GM18511 (cell line): Measurements from ENCODE around the gene SPATA31E1.
"Not testable (repeated sequence)": the region's sequence is repeated elsewhere in the genome, so short reads cannot be mapped to it uniquely, and the experiment has no call there.

Experiments used
- ATAC-seq: cut with Tn5 transposase; IDR thresholded peaks from one replicate; pipeline ENCODE4 v1.9.1; 2021; ENCODE audit warnings: mild to moderate bottlenecking, moderate library complexity; ENCODE audit not compliant: unreplicated experiment

SPATA31E1 gene

DNA sequence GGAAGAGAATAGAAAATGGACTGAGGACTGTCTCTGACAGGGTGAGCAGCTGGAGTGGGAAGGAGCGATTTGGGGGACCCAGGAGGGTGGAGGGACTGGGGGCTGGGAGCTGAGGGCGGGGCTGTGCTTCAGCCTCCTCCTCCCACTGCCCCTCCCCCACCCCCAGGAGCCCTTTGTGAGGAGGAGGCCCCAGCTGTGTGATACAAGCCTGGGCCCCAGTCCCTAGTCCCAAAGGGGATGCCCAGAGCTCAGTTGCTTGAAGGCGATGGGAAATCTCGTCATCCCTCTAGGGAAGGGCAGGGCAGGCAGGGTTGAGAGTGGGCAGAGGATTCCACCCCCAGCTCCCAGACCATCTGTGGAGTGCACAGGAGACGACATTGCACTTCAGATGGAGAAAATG is at the start of gene SPATA31E1:
TSS of gene SPATA31E1 (plus strand) at position 251 of the 400 bp plus-strand sequence. CDS start at position 266, 15 bp downstream.
- no peak for ATAC-seq

DNA sequence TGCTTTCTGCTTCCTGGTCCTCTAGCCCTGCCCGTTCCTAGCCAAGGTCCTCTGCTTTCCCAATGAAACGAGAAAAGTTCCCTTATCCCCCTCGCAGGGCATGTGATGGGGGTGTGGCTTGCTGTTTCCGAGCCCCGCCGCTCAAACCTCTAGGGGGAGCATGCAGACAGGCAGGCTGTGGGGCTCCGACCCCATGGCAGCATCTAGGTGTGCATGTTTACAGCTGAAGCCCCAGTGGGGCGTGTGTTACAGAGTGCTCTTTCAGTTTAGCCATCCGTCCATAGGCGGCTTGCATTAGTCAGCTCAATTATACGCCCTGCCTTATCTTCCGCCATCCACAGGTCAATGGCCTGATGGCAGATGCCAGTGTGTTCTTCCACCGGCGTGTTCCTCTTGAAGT is 48.3 kb upstream of the SPATA31E1 start:
- no peak for ATAC-seq

DNA sequence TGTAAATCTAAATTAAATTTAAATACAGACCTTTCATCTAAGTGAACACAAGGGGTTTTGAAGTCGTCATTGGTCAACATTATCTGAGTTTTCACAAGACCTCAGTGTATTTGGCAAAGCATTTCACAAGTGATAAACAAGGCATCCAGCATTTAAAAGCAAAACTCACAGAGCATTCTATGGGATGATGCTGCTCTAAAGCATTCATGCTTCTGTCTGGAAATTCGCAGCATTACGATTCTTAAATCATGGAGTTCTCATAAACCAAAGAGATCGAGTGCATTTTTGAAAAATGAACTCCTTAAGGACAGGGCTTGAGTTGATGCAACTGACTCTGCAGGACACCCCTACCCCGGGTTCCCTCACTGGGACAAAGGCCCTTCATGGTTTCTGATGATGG is 46.1 kb upstream of the SPATA31E1 start:
- ATAC-seq = no peak

DNA sequence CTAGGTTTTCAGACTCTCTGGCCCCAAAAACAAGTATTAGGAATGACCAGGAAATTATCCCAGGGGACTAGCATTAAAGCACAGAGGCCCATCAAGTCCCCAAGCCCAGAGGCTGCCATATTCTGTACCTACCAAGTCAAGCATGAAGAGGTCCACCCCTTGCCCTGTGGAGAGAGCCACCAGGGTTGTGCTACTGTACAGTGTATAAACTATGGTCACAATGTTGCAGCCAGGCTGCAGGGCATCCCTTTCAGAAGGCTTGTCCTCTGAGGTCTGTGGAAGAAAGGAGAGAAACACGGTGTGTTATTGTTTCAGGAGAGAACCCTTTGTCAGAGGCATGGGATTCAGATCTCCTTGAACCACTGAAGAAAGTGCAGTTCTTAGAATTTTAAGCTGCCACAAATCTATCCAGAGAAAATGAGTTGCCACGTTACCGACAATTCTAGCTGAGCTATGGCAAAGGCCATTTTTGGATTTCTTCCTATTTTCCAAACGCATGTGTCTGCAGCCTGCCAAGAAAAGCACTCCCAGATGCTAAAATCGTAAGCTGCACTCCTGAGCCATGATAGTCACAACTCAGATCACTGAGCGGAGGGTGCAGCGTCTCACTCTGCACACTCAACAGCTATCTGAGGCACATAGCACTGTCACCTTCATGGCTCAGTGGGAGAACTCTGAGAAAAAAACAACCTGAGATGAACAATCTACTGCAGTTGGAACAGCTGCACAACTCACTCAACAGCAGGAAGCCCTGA is 45.5 kb upstream of the SPATA31E1 start:
- ATAC-seq = no peak

DNA sequence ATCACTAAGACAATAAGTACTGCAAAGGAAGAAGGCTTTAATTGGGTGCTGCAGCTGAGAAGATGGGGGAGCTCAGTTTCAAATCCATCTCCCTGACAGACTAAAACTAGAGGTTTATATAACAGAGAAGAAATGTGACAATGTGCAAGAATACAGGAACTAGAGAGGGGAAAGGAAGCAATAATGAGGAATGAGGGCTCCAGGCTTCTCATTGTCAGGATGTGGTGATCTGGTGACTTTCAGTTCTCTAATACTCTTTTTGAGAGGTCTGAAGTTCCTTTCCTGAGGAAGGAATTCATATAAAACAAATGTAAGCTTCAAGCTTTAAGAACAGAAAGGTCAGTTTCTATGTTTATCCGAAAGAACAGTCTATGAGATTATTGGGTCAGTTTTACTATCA is 42.5 kb upstream of the SPATA31E1 start:
- no peak for ATAC-seq

DNA sequence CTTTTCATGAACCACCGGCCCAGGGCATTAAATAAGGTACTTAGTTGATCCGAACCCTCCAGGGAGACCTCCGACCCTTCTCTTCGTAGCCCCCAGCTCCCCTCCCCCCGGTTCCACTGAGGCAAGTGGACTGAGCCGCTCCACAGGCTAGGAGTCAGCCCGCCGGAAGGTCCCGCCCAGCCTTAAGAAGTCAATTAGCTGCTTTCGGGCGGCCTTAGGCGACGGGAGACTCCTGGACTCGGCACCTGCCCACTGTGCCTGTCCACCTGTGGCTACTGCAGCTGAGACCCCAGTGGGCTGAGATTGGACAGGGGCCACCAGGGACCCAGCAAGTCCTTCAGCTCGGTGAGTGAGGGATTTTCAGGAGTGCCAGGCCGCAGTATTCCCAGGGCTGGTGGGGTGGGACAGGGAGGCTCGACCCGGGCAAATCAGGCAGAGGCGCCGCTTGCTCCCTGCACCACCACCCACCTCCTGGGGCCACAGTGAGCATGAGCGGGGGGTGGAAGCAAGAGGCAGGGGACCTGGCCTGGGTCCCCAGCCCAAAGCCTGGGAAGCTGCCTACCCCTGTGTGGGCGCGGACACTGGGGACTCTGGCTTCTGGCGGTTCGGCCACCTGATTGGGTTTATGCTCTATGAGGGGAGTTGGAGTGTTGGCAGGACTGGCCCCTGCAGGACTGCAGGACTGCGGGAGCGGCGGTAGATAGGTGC is 39.6 kb upstream of the SPATA31E1 start:
- ATAC-seq = no peak

DNA sequence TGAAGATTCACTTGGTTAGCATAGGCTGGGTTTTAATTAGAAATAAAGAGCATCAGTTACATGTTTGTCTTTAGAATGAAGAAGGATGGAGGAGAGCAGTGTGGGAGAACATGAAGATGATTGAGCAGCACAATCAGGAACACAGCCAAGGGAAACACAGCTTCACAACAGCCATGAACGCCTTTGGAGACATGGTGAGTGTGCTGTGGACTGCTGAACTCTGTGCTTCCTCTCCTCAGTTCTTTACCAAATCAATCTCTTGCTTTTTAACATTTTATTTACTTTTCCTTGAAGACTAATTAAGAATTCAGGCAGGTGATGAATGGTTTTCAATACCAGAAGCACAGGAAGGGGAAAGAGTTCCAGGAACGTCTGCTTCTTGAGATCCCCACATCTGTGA is 38.2 kb upstream of the SPATA31E1 start:
- no peak for ATAC-seq

DNA sequence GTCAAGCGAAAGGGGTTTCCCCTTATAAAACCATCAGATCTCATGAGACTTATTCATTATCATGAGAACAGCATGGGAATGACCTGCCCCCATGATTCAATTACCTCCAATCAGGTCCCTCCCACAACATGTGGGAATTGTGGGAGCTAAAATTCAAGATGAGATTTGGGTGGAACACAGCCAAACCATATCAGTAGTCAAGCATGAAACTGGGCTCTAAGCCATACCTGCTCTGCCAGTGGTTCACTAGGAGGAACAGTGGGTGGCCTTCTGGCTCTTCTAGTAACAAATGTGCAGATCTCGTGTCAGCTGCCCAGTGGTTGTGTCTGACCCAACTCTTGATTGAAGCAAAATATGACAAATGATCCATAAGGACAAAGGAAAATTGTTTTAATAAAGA is 34.9 kb upstream of the SPATA31E1 start:
- ATAC-seq = not testable (repeated sequence)

DNA sequence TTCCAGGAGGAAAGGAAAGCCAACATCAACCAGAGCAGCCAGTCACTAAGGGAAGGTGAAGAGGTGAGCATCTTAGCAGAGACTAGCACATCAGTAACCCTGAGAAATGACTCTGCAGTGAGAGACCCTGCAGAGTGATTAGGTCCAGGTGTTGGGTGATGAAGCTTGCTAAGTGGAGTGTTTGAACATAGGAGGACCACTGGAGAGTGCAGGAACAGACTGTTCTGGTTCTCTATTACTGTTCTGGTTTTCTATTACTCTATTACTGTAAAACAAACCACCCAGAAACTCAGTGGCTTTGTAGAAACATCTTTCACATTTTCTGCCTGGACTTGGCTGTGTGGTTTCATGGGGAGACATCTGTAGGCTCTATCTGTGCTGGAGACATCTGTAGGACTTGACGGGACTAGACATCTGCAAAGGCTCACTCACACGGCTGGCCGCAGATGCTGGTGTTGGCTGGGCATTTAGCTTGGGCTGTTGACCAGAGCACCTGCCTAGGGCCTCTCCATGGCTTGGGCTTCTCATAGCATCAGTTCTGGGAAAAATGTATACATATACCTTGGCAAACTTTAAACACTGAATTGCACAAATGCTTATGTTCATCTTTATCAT is 33.4 kb upstream of the SPATA31E1 start:
- ATAC-seq = no peak

DNA sequence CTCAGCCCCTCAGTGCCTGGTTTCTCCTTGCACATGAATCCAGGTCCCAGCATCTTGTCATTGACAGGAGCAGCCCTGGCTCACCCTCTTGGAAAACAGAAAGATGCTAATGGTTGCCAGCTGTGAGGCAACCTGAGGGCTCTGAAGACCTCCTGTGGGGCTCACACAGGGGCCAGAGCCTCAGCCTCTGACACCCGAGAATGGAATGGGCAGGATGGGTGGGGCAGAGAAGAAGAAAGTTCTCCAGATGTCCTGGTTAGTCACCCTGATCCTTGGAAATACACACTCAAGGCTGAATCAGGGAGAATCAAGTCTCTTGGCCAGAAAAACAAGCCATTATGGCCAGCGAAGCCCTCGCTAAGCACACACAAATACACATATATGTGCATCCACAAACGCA is 32.3 kb upstream of the SPATA31E1 start:
- no peak for ATAC-seq

DNA sequence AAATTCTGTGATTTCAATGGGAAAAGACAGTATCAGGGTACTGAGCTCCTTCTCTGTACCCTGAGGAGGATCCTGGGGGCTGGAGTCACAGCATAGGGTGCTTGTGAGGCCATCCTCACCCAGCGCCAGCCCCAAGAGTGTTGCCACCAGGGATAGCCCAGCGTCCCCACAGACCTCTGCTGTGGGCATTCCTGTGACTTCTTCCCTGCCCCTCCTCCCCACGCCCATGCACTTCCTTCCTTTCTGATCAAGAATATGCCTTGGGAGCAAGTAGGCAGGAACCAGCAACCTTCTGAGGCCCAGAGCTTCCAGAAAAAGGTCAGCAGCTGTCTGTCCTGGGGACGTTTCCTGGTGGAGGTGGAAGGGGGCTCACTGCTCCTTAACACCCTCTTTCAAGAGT is 31.5 kb upstream of the SPATA31E1 start:
- ATAC-seq = not testable (repeated sequence)

DNA sequence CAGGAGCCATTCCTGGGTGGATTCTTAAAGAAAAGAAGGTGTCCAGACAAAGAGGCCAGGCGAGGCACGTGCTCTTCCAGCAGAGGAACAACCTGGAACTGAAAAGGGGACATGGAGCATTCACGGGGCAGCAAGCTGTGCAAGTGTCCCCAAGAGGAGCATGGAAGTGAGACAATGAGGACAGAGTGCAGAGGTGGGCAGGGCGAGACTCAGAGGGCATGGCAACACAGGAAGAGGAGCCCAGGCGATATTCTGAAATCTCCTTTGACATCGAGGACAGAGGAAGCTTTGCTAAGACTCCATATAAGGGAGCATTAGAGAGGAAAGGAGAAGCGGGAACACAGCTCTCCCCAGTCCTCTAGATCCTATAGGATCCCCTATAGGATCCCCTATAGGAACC is 29.4 kb upstream of the SPATA31E1 start:
- ATAC-seq = no peak

DNA sequence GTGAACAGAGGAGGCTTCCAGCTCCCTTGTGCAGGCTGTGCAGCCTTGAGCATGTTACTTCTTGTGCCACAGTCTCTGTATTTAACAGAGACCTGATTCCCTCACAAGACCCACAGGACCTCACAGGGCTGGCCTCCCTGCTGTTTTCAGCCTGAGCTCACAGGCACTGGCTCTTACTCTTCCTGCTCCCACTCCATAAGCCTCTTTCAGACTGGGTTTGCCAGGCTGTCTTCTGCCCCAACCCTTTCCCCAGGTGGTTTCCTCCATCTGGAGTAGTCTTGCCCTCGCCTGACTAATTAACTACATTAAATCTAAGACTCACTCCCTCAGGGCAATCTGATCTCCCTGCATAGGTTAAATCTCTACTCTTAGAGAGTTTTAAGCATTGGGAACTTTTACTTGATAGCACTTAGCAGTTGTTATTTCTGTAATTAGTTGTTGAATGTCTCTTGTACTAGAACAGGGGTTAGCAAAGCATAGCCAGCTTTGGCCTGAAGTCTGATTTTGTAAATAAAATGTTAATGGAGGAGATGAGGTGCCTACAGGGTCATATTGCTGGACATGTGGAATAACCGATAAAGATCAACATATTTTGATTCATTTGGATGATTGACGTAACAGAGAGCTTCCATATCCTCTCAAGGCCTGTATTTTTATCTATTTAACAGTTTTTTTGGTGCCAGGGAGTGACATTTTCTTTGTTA is 28.6 kb upstream of the SPATA31E1 start:
- ATAC-seq = no peak

DNA sequence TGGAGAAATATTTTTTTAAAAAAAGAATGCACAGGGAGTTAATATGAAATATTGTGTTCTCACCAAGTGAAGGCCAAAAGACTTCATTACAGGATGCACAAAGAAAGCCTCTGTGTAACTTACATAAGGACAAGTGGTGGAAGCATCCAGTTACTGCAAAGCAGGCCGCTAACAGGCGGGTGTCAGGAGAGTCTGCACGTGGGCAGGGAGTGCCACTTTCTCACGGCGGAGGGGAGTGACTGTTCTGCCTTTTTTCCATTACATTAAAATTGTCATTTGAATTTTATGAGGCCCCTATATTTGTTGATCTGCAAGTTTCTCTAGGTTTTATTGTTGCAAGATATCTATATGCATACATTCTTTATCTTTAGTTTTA is 28.1 kb upstream of the SPATA31E1 start:
- ATAC-seq = no peak

DNA sequence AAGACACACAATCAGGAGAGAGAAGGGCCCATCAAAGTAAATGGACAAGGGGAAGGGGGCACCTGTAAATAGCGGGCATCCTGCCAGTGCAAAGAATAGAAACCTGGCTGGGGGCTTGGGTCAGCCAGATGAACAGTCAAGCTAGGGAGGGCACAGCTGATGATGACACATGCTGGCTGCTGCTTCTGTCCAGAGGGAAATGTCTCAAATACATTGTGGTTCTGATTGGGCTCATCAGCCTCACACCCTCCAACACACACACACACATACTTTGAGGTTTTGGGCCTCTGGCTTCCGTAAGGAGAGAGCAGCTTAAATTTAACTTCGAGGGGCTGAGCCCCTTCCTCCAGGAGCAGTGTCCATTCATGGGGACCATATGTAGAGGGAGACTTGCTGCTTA is 27.6 kb upstream of the SPATA31E1 start:
- no peak for ATAC-seq

DNA sequence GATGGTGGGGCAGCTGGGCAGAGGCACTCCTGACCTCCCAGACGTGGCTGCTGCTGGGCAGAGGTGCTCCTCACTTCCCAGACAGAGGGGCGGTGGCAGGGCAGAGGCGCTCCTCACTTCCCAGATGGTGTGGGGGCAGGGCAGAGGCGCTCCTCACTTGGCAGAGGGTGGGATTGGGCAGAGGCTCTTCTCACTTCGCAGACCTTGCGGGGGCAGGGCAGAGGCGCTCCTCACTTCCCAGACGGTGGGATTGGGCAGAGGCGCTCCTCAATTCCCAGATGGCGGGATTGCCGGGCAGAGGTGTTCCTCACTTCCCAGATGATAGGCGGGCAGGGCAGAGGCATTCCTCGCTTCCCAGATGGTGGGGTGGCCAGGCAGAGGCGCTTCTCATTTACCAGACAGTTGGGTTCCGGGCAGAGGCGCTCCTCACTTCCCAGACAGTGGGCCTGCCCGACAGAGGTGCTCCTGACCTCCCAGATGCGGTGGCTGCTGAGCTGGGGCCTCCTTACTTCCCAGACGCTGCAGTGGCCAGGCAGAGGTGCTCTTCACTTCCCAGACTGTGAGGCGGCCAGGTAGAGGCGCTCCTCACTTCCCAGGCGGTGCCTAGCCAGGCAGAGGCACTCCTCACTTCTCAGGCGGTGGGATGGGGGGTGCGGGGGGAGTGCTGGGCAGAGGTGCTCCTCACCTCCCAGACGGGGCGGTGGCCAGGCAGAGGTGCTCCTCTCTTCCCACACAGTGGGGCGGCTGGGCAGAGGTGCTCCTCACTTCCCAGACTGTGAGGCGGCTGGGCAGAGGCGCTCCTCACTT is 25.3 kb upstream of the SPATA31E1 start:
- no peak for ATAC-seq

DNA sequence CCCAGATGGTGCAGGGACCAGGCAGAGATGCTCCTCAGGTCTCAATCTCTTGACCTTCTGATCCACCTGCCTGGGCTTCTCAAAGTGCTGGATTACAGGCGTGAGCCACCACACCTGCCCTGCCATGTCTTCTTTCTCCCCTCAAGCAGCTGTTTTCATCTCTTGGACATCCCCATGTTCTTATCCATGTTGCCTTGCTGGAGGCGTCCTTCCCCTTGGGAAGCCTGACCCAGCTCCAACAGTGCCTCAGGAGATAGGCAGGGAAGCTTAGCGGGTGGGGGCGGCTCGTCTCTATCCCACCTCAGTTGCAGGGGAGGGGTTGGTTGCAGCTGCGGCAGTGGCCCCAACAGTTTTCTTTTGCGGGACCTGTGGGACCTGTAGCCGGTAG is 24.7 kb upstream of the SPATA31E1 start:
- no peak for ATAC-seq

DNA sequence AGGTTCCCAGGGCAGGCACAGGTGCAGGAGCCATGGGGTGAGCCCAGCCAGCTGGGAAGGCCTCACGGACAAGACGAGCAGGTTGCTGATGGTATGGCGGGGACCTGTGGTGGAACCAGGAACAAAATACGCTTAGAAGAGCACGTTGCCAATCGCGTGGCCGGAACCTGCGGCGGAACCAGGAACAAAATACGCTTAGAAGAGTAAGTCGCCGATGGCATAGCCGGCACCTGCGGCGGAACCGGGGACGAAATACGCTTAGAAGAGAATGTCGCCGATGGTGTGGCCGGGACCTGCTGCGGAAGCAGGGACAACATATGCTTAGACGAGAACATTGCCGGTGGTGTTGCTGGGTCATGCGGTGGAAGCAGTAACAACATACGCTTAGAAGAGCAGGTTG is 23.5 kb upstream of the SPATA31E1 start:
- ATAC-seq = no peak

DNA sequence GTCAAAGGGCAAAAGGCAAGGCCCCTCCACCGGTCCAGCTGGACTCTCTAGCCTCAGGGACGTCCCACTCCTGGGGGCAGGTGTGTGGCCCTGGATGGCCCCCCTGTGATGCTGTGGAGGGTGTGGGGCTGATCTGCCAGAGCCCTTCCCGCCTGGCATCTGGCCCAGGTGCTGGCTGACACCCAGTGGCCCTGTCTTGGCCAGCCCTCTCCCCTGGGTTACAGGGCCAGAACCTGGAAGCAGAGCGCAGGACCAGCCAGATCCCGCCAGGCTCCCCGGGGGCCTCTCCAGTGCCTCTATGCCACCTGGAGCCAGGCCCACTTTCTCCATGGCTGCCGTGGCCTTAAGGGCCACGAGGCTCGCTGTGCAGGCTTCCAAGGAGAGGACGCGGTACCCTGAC is 22.9 kb upstream of the SPATA31E1 start:
- ATAC-seq = no peak

DNA sequence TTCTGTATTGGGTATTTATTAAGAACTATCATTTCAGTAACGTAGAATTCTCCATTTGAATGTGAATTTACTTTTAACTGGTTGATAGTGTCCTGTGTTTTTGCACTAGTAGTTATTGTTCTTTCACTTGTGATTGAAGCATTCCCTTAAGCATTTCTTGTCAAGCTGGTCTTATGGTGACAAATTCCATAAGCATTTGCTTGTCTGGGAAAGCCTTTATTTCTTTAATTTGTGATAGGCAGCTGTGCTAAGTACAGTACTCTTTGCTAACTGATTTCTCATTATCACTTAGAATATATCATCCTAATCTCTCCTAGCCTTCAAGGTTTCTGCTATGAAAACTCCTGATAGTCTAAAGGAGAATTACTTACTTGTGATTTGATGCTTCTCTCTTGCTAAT is 21.3 kb upstream of the SPATA31E1 start:
- no peak for ATAC-seq
